IMR-90 (cell line): Measurements from ENCODE around the gene HCN4. TPM values are rescaled to one million over a fixed set of nuclear protein-coding genes. Genes with fewer than 3 reads are reported as not detected.

Experiments used
- ATAC-seq: fragments of 200-7000 bp; cut with Tn5 transposase; 2 replicates; pipeline ENCODE4 v1.9.1; 2020; ENCODE audit warnings: low read depth, mild to moderate bottlenecking, moderate library complexity
- BruUV-seq: library from RNA; stranded (reverse); fragments of 400-500 nt; replicated peaks from 2 replicates; lab custom pipeline; 2021; lab: Mats Ljungman, UMichigan
- CTCF ChIA-PET: fragments of 300-600 bp; formaldehyde crosslinking; extraction: SDS; loops from one replicate; lab custom pipeline; 2021; ENCODE audit warnings: antibody characterized with exemption; lab: Yijun Ruan, JAX
- POLR2A ChIA-PET: fragments of 300-600 bp; sonication (Branson Sonifier 250); formaldehyde crosslinking; loops from one replicate; lab custom pipeline; 2022; ENCODE audit warnings: antibody characterized with exemption; ENCODE audit not compliant: unreplicated experiment; lab: Charles Lee
- DNase-seq: peaks from one replicate; pipeline ENCODE4 v3.0.0; 2013
- H2AFZ ChIP-seq: replicated peaks from 2 replicates; pipeline ENCODE3; 2013; ENCODE audit warnings: low read length, mild to moderate bottlenecking; ENCODE audit not compliant: poor library complexity
- H2AK5ac ChIP-seq: 2 replicates; pipeline ENCODE4 v1.6.1; 2013; ENCODE audit warnings: low read depth, low read length, inconsistent platforms
- H2AK9ac ChIP-seq: replicated peaks from 2 replicates; pipeline ENCODE3; 2013; ENCODE audit warnings: mild to moderate bottlenecking, low read depth, low read length, moderate library complexity; ENCODE audit not compliant: poor library complexity
- H2BK120ac ChIP-seq: 2 replicates; pipeline ENCODE4 v1.6.1; 2013; ENCODE audit warnings: low read depth, low read length, inconsistent platforms
- H2BK15ac ChIP-seq: 3 replicates; pipeline ENCODE4 v1.6.1; 2013; ENCODE audit warnings: low read depth, low read length, inconsistent platforms
- H2BK20ac ChIP-seq: 2 replicates; pipeline ENCODE4 v1.6.1; 2013; ENCODE audit warnings: low read depth, mild to moderate bottlenecking, inconsistent platforms, low read length, moderate library complexity
- H2BK5ac ChIP-seq: 2 replicates; pipeline ENCODE4 v1.6.1; 2013; ENCODE audit warnings: mild to moderate bottlenecking, low read depth, low read length, inconsistent platforms; ENCODE audit not compliant: poor library complexity, severe bottlenecking
- H3K14ac ChIP-seq: replicated peaks from 2 replicates; pipeline ENCODE4 v1.6.1; 2013; ENCODE audit warnings: low read depth, low read length, inconsistent platforms
- H3K18ac ChIP-seq: 2 replicates; pipeline ENCODE4 v1.6.1; 2013; ENCODE audit warnings: low read depth, low read length, control low read depth
- H3K23ac ChIP-seq: 2 replicates; pipeline ENCODE4 v1.6.1; 2013; ENCODE audit warnings: low read depth, low read length, inconsistent platforms
- H3K27ac ChIP-seq: 2 replicates; pipeline ENCODE4 v1.5.1; 2013; ENCODE audit warnings: mild to moderate bottlenecking, control low read depth, low read length; ENCODE audit not compliant: insufficient read depth
- H3K27me3 ChIP-seq: 2 replicates; pipeline ENCODE4 v1.6.1; 2013; ENCODE audit warnings: low read length; ENCODE audit not compliant: control insufficient read depth, insufficient read depth
- H3K36me3 ChIP-seq: 2 replicates; pipeline ENCODE4 v1.6.1; 2013; ENCODE audit warnings: low read length, mixed read lengths; ENCODE audit not compliant: control insufficient read depth, insufficient read depth
- H3K4ac ChIP-seq: 2 replicates; pipeline ENCODE4 v1.6.1; 2013; ENCODE audit warnings: low read depth, low read length, inconsistent platforms
- H3K4me1 ChIP-seq: 2 replicates; pipeline ENCODE4 v1.6.1; 2013; ENCODE audit warnings: low read length, mixed read lengths; ENCODE audit not compliant: control insufficient read depth, insufficient read depth
- H3K4me2 ChIP-seq: 2 replicates; pipeline ENCODE4 v1.6.1; 2013; ENCODE audit warnings: low read depth, mild to moderate bottlenecking, control low read depth, low read length, moderate library complexity
- H3K4me3 ChIP-seq: 2 replicates; pipeline ENCODE4 v1.5.1; 2013; ENCODE audit warnings: low read depth, mild to moderate bottlenecking, control low read depth, low read length, moderate library complexity; ENCODE audit not compliant: insufficient read depth
- H3K56ac ChIP-seq: 2 replicates; pipeline ENCODE4 v1.6.1; 2013; ENCODE audit warnings: low read length, inconsistent platforms; ENCODE audit not compliant: insufficient read depth; ENCODE audit errors: extremely low read depth
- H3K79me1 ChIP-seq, 2 experiments: 2 replicates each; pipeline ENCODE4 v1.6.1; 2013; ENCODE audit warnings: low read length in 2 of 2, inconsistent platforms in 1 of 2, low read depth in 1 of 2
- H3K9ac ChIP-seq: 2 replicates; pipeline ENCODE4 v1.6.1; 2013; ENCODE audit warnings: low read depth, low read length, control low read depth
- H3K9me1 ChIP-seq: 2 replicates; pipeline ENCODE4 v1.6.1; 2013; ENCODE audit warnings: low read length, inconsistent platforms; ENCODE audit not compliant: insufficient read depth
- H3K9me3 ChIP-seq: 2 replicates; pipeline ENCODE4 v1.6.1; 2013; ENCODE audit warnings: low read length; ENCODE audit not compliant: control insufficient read depth, insufficient read depth
- H4K20me1 ChIP-seq: 2 replicates; pipeline ENCODE4 v1.6.1; 2013; ENCODE audit warnings: low read length, inconsistent platforms; ENCODE audit not compliant: insufficient read depth
- H4K5ac ChIP-seq: 2 replicates; pipeline ENCODE4 v1.6.1; 2013; ENCODE audit warnings: mild to moderate bottlenecking, low read depth, low read length, control low read depth
- H4K8ac ChIP-seq, 2 experiments: 2 replicates each; pipeline ENCODE4 v1.6.1; 2013; ENCODE audit warnings: low read depth in 2 of 2, low read length in 2 of 2, control low read depth in 1 of 2, inconsistent platforms in 1 of 2
- H4K91ac ChIP-seq: 2 replicates; pipeline ENCODE4 v1.6.1; 2013; ENCODE audit warnings: low read depth, low read length, inconsistent platforms; ENCODE audit not compliant: insufficient read depth
- BHLHE40 ChIP-seq: fragments of 150-350 bp; IDR thresholded peaks from 2 replicates; pipeline ENCODE4 v1.6.1; 2016; ENCODE audit warnings: mild to moderate bottlenecking, low read depth, low read length
- CEBPB ChIP-seq: IDR thresholded peaks from 2 replicates; pipeline ENCODE4 v1.6.1; 2012; ENCODE audit warnings: low read depth, low read length, improper control_type of control experiment
- MAZ ChIP-seq: IDR thresholded peaks from 2 replicates; pipeline ENCODE4 v1.6.1; 2012; ENCODE audit warnings: low read depth, mild to moderate bottlenecking, low read length, improper control_type of control experiment, moderate library complexity, borderline replicate concordance
- POLR2A ChIP-seq: IDR thresholded peaks from 2 replicates; pipeline ENCODE4 v1.6.1; 2012; ENCODE audit warnings: mild to moderate bottlenecking, low read depth, low read length
- RAD21 ChIP-seq: IDR thresholded peaks from 2 replicates; pipeline ENCODE4 v1.6.1; 2012; ENCODE audit warnings: low read length, improper control_type of control experiment
- SMC3 ChIP-seq: fragments of 150-350 bp; IDR thresholded peaks from 2 replicates; pipeline ENCODE4 v1.6.1; 2016; ENCODE audit warnings: low read depth, mild to moderate bottlenecking, antibody characterized with exemption, low read length, moderate library complexity
- USF2 ChIP-seq: fragments of 150-350 bp; IDR thresholded peaks from 2 replicates; pipeline ENCODE4 v1.6.1; 2017; ENCODE audit warnings: mild to moderate bottlenecking, antibody characterized with exemption, low read length, low read depth
- WGBS, 2 experiments: methylation state at CpG; one replicate each; pipeline versions ENCODE4 v1.1.5 to v1.1.7; 2013; ENCODE audit warnings: missing lambda C conversion rate in 2 of 2; ENCODE audit not compliant: insufficient read length in 1 of 2; ENCODE audit errors: extremely low coverage in 2 of 2; 5-methylcytosine and 5-hydroxymethylcytosine counted together
- dilution Hi-C: fragments of 300-500 bp; cut with HindIII; formaldehyde crosslinking; loops from one replicate; pipeline ENCODE4 v1.14.3; 2018; ENCODE audit warnings: low sequenced_read_pairs; ENCODE audit not compliant: unreplicated experiment
- in situ Hi-C: fragments of 300-500 bp; cut with MboI; formaldehyde crosslinking; loops from 3 replicates; pipeline ENCODE4 v1.14.3; 2019; ENCODE audit warnings: low sequenced_read_pairs, inconsistent platforms, mixed read lengths
- intact Hi-C: fragments of 100-400 bp; cut with micrococcal nuclease; formaldehyde crosslinking; loops from 2 replicates; pipeline ENCODE4 v1.10.0; 2022
- polyA plus RNA-seq, 3 experiments: library from polyadenylated mRNA; depleted of rRNA; stranded (reverse); fragments of >200 nt; gene quantifications; 2 replicates each; pipeline ENCODE4 v1.2.3, GENCODE V29; 2012; ENCODE audit warnings: low replicate concordance in 1 of 3
- total RNA-seq: library from RNA; depleted of rRNA; stranded (reverse); fragments of >200 nt; gene quantifications from 2 replicates; pipeline ENCODE4 v1.2.3, GENCODE V29; 2012

The HCN4 gene
- total and polyA plus RNA-seq, 2 of the 4 experiments (the other 2 are of a cell fraction): not detected

- dilution Hi-C loops (no loop called here), intact Hi-C loops (no loop called here), in situ Hi-C loops (no loop called here)
- Histone ChIP-seq H3K56ac (no peak overlapping the region), H4K91ac (no peak overlapping the region), H4K20me1 (no peaks in the 10 kb centered on the region), H2AK5ac (no peak overlapping the region), H4K5ac (no peak overlapping the region), H2BK20ac (no peak overlapping the region), H3K9me3 (no peaks in the 10 kb centered on the region; the same call in 1 of the 2 replicates), H3K18ac (no peak overlapping the region), H3K4me3 (no peak overlapping the region), H2BK15ac (no peak overlapping the region), H3K4me2 (no peak overlapping the region), H2AFZ (no peak overlapping the region), H3K27ac (no peak overlapping the region), H3K9me1 (no peaks in the 10 kb centered on the region), H3K4ac (no peak overlapping the region), H2AK9ac (no peak overlapping the region), H3K4me1 (no peaks in the 10 kb centered on the region), H3K79me1 (no peaks in the 10 kb centered on the region), H2BK120ac (no peak overlapping the region), H3K36me3 (no peaks in the 10 kb centered on the region), H3K14ac (no peak overlapping the region), H4K8ac (no peak overlapping the region), H2BK5ac (no peak overlapping the region), H3K9ac (no peak overlapping the region), H3K23ac (no peak overlapping the region), H3K27me3 (peaks cover 93% of the 10 kb centered on the region)
- WGBS, 2 experiments: 60% methylated on average over 1 of the region's 7 CpGs; no CpG with 5 or more reads in 1 of the 2 experiments
- TF ChIP-seq BHLHE40 (no peak), RAD21 (no peak), POLR2A (no peak), SMC3 (no peak), MAZ (no peak), USF2 (no peak), CEBPB (no peak)
- CTCF ChIA-PET: no interaction called here
- ATAC-seq (no peak), DNase-seq (no peak)
- POLR2A ChIA-PET: no interaction called here
- BruUV-seq: no TSS peak
Observed at GRCh38 chr15:73361337-73361736, 7.4 kb downstream of the HCN4 start.
